Measurements from ENCODE around the gene NFATC2. TPM values are rescaled to one million over a fixed set of nuclear protein-coding genes. Genes with fewer than 3 reads are reported as not detected.

NFATC2 gene
- total RNA-seq, 1 experiment from 2014 or later, result 0.61 TPM

GRCh38 chr20:51385646-51386530, 156.6 kb downstream of the NFATC2 start:
- Mint-ChIP-seq H3K9me3 (no peaks in the 10 kb centered on the region), H3K27me3 (ENCODE audit: low read depth) (peaks cover 12% of the 10 kb centered on the region), H3K4me3 (no peak overlapping the region), H3K27ac (peak overlapping the region in 1 of 3 experiments; percentile 27; a peak in 2 of 7 replicates), H3K36me3 (ENCODE audit: insufficient read depth in 1 of 3, low read depth in 3 of 3) (no peaks in the 10 kb centered on the region), H3K4me1 (peaks cover 44 to 53% of the 10 kb centered on the region in 2 experiments)
- H2BK120ac ChIP-seq (ENCODE audit: low read depth, low read length, poor library complexity, severe bottlenecking), result no peak overlapping the region
- no peak overlapping the region for H3K56ac ChIP-seq (ENCODE audit: insufficient read length, low read depth, low read length)
- H3K79me1 ChIP-seq (ENCODE audit: insufficient read depth, low read depth, low read length, poor library complexity, severe bottlenecking), result no peaks in the 10 kb centered on the region
- no CpG with 5 or more reads among the region's 7 CpGs for WGBS (ENCODE audit: extremely low coverage, insufficient read length, low lambda C conversion rate)
- H2BK5ac ChIP-seq (ENCODE audit: insufficient read length, low read length), result no peak overlapping the region
- no peak overlapping the region for H4K8ac ChIP-seq (replicated peaks; ENCODE audit: insufficient read length, low read depth, low read length)
- H3K27ac ChIP-seq (ENCODE audit: insufficient read length, low read depth, low read length), result no peak overlapping the region
- no peaks in the 10 kb centered on the region for H4K20me1 ChIP-seq (ENCODE audit: control insufficient read depth, insufficient read depth, insufficient read length)
- no peak overlapping the region for H2AK5ac ChIP-seq (ENCODE audit: insufficient read length, low read length)
- TF ChIP-seq, protein P1, sequence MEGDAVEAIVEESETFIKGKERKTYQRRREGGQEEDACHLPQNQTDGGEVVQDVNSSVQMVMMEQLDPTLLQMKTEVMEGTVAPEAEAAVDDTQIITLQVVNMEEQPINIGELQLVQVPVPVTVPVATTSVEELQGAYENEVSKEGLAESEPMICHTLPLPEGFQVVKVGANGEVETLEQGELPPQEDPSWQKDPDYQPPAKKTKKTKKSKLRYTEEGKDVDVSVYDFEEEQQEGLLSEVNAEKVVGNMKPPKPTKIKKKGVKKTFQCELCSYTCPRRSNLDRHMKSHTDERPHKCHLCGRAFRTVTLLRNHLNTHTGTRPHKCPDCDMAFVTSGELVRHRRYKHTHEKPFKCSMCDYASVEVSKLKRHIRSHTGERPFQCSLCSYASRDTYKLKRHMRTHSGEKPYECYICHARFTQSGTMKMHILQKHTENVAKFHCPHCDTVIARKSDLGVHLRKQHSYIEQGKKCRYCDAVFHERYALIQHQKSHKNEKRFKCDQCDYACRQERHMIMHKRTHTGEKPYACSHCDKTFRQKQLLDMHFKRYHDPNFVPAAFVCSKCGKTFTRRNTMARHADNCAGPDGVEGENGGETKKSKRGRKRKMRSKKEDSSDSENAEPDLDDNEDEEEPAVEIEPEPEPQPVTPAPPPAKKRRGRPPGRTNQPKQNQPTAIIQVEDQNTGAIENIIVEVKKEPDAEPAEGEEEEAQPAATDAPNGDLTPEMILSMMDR (conservative IDR thresholded peaks at IDR 0.05), result peak; percentile 75
- H3K23ac ChIP-seq (ENCODE audit: insufficient read length, low read depth, low read length), result no peak overlapping the region
- no peak overlapping the region for H3K9ac ChIP-seq (ENCODE audit: extremely low read depth, insufficient read length, low read length)
- H3K4me2 ChIP-seq (ENCODE audit: insufficient read depth, insufficient read length, low read length), result no peak overlapping the region
- no peak overlapping the region for H2BK20ac ChIP-seq (ENCODE audit: low read depth, low read length, poor library complexity, severe bottlenecking)
- no peaks in the 10 kb centered on the region for H3K79me2 ChIP-seq (ENCODE audit: insufficient read depth, low read length)
- H3K14ac ChIP-seq (ENCODE audit: insufficient read depth, low read length), result no peak overlapping the region
- no peak overlapping the region for H3K18ac ChIP-seq (ENCODE audit: insufficient read length, low read depth, low read length)
- H4K91ac ChIP-seq (ENCODE audit: insufficient read length, low read depth, low read length), result no peak overlapping the region
- peaks cover 9% of the 10 kb centered on the region; the same call in 1 of the 2 replicates for H3K4me1 ChIP-seq (ENCODE audit: insufficient read depth, low read length)
- no peak overlapping the region for H3T11ph ChIP-seq (ENCODE audit: low read length)
- no peak overlapping the region for H2BK15ac ChIP-seq (ENCODE audit: low read depth, low read length)
- no peak overlapping the region for H2BK12ac ChIP-seq (ENCODE audit: insufficient read length, low read depth, low read length)
- H3K4ac ChIP-seq (ENCODE audit: low read depth, low read length), result no peak overlapping the region
- H3K27me3 ChIP-seq (ENCODE audit: insufficient read depth, low read length), result no peaks in the 10 kb centered on the region
- H3K9me3 ChIP-seq (ENCODE audit: control insufficient read depth, low read depth, low read length), result no peaks in the 10 kb centered on the region
- no peak overlapping the region for H2AFZ ChIP-seq (ENCODE audit: low read length)
- no peaks in the 10 kb centered on the region for H3K23me2 ChIP-seq (ENCODE audit: insufficient read length, low read depth, low read length, poor library complexity, severe bottlenecking)
- H4K5ac ChIP-seq (ENCODE audit: insufficient read length, low read depth, low read length), result no peak overlapping the region
- DNase-seq, result peak; percentile 71
